GM21723 (cell line): ENCODE measurements around the gene ZNF792.
"Not testable (repeated sequence)": the region's sequence is repeated elsewhere in the genome, so short reads cannot be mapped to it uniquely, and the experiment has no call there.

ENCODE experiments used
- ATAC-seq: cut with Tn5 transposase; IDR thresholded peaks from one replicate; pipeline ENCODE4 v1.9.1; 2021; ENCODE audit warnings: mild to moderate bottlenecking, moderate library complexity; ENCODE audit not compliant: unreplicated experiment

The ZNF792 gene

DNA sequence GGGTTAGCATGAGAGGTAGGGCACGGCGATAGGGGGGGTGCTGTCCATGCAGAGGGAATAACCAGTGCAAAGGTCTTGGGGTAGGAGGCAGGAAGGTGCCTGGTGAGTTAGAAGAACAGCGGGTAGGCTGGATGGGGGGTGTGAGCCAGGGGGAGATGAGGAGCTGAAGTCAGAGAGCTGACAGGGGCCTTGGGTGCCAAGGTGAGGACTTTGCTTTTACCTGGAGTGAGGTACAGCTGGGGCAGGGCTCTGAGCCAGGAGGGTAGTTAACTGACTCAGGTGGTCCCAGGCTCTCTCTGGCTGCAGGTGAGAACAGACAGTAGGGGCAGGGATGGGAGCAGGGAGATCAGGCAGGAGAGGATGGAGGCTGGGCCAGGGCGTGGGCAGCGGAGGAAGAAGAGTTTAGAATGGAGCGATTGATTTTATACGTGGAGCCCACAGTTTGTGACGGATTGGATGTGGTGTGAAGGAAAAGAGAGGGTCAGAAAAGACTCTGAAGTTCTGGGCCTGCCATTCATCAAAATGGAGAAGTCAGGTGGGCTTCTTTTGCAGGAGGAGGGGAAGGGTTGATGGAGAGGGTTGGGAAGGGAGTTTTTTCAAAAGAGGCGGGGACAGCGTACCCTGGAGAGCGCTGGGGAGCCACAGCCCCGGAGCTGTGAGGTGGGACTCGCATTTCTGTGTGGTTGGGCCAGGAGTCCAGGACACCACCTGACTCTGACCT is 34.9 kb upstream of the ZNF792 start:
- ATAC-seq, result no peak

DNA sequence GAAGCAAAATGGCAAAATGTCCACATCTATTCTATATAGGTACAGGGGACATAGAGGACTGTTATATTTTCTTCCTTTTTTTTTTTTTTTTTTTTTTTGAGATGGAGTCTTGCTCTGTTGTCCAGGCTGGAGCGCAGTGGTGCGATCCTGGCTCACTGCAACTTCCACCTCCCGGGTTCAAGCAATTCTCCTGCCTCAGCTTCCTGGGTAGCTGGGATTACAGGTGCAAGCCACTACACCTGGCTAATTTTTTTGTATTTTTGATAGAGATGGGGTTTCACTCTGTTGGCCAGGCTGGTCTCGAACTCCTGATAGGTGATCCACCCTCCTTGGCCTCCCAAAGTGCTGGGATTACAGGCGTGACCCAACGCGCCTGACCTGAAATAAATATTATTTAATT is 34.2 kb upstream of the ZNF792 start:
- not testable (repeated sequence) for ATAC-seq

DNA sequence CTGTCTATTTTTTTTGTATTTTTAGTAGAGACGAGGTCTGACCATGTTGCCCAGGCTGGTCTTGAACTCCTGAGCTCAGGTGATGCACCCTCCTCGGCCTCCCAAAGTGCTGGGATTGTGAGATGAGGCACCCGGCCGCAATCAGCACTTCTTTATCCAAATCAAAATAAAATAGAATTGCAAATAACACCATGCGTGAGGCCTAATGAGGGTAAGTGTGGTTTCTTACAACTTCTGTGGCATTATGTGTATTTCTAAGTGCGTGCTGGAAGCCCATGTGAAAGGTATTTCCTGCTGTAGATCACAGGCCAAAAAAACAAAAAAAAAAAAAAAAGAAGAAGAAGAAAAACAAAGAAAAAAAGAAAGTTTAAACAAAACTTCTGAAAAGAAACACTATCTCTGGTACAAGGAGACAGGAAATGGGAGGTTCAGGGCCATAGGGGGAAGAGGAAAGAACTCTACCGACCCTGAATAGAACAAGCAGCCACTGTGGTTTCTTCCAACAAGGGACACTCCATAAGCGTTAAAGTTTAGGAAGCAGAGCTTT is 33.1 kb upstream of the ZNF792 start:
- no peak for ATAC-seq

DNA sequence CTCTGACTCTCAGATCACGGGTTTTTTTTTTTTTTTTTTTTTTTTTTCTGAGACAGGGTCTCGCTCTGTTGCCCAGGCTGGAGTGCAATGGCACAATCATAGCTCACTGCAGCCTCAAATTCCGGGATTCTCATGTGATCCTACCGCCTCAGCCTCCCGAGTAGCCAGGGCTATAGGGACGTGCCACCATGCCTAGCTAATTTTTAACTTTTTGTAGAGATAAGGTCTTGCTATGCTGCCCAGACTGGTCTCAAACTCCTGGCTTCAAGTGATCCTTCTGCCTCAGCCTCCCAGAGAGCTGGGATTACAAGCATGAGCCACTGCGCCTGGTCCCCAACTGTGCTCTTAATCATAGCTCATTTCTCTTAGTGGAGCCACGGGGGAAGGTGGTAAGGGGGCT is 31.5 kb upstream of the ZNF792 start:
- no peak for ATAC-seq

DNA sequence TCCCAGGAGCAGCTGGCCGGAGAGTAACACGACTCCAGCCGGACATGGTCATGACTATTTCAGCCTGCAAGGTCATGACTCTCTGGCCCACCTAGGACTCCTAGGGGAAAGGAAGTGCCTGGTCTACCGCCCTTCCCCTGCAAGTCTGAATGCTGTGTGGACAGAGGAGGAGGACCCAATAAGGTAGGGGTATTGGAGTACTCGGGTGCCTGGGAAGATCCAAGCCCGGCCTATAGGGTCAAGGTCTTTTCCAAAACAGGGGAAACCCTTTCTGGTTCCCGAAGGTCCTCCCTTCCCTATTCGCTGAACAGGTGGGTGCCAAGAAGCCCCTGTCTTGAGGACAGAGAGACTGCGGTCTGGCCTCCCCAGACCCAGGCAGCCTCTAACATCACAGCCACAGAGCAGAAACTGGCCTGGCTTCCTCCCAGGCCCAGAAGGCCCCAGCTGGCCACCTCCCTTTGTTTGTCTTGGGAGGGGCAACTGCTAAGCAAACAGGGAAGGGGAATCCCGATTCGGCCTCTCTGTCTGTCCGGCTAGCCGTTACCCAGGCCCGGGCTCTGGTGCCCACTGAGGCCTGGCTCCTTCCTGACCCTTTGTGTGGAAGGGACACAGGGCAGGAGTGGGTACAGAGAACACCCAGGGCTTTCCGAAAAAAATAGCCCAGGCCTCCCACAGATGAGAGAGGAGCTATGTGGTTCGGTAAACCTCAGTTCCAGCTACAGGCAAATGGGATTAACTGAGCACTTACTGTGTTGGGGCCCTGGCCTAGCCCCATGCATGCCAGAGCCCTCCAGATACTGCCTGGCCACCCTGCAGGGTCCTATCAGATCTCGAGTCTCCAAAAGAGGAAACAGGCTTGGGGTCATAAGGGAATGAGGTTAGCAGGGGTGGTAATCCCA is 30.9 kb upstream of the ZNF792 start:
- no peak for ATAC-seq

DNA sequence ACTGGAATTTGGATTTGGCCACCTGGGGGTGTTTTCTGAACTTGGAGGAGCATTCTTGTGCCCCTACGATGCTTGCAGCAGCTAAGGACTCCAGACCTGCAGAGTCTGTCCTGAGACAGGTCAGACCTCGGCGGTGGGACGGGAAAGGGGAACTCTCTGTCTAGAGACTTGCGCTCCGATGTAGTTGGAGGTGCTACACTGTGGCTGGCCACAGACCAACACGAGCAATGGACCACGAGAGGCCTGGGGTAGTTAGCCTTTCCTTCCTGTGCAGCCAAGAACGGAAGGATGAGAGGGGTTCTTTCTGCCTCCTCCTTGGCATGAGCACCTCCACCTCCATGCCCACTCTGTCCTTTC is 30.2 kb upstream of the ZNF792 start:
- ATAC-seq, result no peak

DNA sequence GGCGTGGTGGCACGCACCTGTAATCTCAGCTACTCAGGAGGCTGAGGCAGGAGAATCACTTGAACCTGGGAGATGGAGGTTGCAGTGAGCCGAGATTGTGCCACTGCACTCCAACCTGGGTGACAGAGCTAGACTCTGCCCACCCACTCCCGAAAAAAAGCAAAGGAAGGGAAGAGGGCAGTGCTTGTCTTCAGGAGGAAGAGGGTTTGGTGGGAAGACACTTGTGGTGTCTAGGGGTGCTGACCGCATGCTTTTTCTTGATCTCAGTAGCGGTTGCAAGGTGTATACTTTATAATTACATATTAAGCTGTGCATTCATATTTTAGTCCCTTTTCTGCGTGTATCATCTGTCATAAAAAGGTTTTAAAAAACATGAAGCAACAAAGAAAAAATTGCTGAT is 28.6 kb upstream of the ZNF792 start:
- not testable (repeated sequence) for ATAC-seq

DNA sequence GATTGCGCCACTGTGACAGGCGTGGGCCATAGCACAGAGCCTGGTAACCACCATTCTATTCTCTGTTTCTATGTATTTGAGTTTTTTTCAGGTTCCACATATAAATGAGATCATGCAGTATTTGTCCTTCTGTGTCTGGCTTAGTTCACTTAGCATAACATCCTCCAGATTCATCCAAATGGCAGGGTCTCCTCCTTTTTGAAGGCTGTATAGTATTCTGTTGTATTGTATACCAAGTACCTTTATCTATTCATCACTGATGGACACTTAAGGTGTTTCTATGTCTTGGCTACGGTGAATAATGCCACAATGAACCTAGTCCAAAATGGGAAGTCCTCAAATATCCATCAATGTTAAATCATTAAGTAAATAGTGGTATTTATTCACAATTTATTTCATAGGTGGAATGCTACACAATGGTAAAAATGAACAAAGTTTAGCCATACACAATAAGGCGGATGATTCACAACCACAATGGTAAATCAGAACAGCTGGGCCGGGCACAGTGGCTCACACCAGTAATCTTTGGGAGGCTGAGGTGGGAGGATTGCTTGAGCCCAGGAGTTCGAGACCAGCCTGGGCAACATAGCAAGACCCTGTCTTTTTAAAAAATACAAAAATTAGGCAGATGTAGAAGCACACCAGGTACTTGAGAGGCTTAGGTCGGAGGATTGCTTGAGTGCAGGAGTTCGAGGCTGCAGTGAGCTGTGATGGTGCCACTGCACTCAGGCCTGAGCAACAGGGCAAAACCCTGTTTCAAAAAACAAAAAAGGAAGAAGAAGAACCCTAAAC is 27.7 kb upstream of the ZNF792 start:
- ATAC-seq, result no peak

DNA sequence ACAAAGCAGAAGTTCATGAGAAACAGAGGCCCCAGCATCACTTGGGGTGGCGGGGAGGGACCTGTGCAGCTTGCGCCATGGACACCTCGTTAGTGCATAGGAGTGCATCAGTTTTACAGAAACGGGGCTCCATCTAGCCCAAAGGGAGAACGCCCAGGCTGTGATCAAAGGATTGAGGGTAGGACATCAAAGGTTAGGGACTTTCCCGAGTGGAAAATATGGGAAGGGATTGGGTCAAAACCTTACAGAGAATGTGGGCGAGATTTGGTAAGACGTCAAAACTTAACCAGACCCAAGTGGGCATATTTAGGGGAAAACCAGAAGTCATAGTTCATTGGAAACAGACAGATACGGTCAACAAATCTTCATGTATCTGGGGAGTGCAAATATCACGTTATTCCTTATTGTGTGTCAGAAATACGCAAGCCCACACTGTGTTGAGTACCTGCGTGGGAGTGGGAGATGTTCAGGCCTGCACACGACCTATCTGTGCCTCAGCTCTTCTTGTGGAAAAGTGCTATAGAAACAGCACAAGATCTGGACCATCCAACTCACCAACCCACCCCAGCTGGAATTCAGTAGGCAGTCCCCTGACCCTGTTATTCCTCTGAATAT is 26.7 kb upstream of the ZNF792 start:
- no peak for ATAC-seq

DNA sequence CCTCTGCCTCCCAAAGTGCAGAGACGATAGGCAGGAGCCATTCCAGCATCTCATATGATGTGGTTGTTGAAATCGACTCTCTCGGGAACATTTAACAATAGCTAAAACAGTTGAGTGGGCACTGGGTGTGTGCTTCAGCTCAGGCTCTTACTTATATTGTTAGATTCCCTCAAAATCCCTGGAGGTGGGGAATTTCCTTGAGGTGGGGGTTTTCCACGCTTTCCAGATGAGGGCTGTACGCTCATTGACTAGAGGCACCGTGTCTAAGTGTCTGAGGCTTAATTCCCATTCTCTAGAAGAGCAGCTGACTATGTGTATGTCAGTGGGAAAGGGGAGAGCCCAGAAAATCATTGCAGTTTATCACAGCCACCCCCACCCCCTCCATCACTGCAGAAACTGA is 25.3 kb upstream of the ZNF792 start:
- ATAC-seq, result no peak

DNA sequence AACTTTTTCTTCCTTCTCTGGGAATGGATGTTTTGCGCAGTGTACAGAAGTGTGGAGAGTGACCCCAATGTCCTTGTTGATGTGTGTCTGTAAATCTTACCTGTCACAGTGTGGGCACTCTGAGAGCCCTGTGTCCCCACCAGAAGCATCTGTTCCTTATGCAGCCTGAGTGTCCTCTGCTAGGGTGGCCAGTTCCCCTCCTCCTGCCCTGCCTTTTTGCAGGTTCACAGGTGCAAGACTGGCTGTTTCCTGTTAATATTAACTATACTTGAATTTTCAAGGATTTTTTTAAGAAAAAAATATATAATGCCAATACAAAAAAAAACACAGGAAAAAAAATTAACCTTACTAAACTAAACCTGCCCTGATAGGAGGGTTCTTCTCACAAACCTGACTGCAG is 24.1 kb upstream of the ZNF792 start:
- no peak for ATAC-seq

DNA sequence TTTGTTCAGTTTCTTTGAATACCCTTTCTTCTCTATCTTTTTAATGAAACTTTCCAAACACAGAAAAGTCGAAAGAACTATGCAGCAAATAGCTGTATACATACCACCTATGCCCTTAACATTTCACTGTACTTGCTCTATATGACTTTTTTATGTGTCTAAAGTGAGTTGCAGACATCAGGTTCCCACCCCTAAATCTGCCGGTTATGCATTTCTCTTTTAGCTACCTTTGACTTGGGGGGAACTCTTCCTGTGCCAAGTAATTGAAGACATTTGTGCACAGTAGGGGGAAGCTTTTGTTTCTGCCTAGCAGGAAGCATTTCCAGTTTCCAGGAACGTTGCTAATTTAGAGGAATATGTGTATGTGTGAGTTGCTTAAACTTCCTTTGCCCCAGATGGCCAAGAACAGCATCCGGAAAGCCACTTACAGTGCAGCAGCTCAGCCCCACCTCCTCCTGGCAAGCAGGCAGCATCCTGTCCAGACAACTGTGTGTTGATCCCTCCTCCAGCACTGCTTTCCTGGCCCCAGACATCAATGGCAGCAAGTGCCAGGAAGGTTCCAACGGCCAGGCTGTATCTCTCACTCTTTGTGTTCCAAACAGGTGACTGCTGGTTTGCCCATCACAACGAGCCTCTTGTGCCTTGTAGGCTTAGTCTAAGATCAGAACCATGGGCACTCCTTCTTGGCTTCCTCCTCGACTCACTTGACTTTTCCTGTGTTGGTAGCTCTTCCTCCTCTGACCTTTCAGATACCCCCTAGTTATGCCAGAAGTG is 21.4 kb upstream of the ZNF792 start:
- ATAC-seq, result no peak

DNA sequence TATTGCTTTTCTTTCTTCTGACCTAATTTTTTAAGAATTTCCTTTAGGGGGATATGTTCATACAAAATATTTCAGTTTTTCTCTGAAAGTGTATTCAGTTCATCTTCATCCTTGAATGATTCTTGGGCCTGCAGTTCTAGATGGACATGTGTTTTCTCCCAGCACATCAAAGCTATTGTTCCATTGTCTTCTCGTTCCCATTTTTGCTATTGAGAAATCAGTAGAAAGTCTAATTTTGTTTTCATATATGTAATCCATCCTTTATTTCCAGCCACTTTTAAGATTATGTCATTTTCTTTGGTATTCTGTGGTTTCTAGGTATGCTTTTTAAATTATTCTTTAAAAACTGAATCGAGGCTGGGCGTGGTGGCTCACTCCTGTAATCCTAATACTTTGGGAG is 20.3 kb upstream of the ZNF792 start:
- ATAC-seq, result no peak

DNA sequence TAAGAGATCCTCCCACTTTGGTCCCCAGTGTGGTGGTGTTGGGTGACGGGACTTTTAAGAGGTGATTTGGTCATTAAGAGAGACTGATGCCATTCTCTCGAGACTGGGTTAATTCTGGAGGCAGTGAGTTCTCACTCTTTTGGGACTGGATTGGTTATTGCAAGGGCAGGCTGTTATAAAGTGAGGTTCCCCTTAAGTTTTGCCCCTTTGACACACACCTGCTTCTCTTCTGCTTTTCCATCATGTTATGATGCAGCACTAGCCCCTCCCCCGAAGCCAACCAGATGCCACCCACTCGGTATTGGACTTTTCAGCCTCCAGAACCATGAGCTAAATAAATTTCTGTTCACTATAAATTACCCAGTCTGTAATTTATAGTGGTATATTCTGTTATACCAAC is 19.8 kb upstream of the ZNF792 start:
- no peak for ATAC-seq

DNA sequence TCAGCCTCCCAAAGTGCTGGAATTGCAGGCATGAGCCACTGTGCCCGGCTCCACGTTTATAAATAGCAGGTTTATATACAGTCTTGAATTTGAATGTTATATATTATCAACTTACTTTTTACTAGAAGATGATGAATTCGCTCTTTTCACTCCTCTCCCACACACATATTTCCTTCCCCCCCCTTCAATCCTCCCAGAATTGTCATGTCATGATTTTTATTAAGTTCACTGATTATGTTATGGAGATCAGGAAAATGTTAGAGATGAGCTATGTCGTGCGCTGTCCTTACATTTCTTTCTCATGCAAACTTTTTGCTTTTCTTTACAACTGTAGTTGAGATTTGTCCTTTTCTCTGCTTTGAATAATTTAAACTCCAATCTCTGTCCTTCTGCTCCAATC is 18.2 kb upstream of the ZNF792 start:
- ATAC-seq, result no peak

DNA sequence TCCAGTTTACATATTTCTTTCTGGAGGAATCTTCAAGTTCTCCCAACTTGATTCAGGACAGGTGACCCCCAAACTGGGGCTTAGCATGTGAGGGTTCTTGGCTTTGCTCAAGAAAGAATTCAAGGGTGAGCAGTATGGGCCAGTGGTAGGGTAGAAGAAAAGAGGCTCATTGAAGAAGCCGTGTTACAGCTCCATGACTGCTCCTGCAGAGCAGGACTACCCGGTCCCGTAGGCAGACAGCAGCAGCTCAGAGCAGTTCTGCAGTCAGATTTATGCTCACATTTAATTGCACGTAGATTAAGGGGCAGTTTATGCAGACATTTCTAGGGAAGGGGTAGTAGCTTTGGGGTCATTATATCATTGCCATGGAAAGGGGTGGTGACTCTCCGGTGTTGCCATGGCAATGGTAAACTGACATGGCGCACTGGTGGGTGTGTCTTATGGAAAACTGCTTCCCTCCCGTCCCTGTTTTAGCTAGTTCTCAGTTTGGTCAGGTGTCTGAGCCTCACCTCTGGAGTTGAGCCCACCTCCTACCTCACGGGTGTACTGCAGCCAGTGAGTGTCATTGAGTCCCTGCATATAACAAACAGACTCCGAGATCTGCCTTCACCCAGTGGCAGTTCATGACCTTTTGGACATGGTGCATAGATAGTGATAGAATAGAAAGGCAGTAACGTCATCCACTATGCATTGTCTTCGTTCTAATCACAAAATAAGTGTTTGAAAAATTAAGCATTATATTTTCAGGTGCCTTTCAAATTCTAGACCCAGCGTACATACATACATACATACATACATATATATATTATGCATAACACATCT is 16.0 kb upstream of the ZNF792 start:
- ATAC-seq, result no peak

DNA sequence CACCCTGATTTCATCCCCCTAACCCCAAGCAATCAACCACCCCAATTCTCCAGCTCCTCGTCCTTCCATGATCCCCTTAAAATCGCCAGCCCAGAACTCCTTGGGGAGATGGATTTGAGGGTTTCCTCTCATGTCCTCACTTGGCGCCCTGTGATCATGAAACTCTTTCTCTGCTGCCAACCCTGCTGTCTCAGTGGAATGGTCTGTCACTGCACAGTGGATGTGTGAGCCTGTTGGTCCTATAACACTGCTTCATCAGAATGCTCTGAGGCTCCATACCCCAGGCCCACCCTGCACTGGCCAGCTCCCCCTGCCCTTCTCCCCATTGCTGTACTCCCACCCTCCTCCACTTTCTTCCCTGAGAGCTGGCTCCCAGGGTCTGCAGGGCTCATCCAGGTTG is 12.6 kb upstream of the ZNF792 start:
- ATAC-seq, result no peak

DNA sequence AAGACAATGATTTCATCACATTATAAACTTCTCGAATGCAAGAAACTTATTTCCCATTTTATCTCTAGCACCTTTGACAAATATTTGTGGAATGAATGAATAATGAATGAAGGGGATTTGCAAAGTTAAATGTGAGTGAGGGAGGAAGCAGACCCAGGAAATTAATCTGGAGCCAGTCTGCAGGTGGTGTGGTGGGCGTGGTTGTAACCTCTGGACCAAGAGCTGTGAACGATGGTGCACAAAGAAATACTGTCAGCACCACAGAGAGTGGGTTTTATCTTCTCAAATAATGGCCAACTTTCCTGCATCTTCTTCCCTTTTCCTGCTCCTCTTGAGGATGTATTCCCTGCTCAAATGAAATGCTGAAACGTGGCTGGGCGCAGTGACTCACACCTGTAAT is 11.0 kb upstream of the ZNF792 start:
- no peak for ATAC-seq

DNA sequence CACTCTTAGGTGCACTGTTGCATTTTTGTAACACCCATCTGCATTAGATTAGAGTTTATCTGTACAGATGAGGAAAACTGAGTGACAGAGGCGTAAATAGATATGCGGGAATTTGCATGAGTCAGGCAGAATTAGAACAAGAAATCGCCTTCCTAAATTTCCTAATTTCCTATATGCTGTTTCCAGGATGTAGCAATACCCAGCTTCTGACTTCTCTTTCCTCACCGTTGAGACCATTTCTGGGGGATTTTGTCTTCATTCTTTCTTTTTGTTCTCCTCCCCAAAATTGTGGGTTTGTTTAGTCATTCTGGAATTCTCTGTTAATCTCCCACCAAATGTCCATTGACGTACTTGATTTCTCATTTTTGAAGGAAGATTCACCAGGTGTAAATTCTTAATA is 10.6 kb upstream of the ZNF792 start:
- no peak for ATAC-seq
